C4-2B (cell line): ENCODE results near the gene AZIN2.

ENCODE experiments used
- ZFX ChIP-seq: fragments of 450-650 bp; IDR thresholded peaks from 2 replicates; pipeline ENCODE4 v1.6.1; 2017
- TF ChIP-seq, protein P1 (sequence below): fragments of 450-650 bp; conservative IDR thresholded peaks from 2 replicates; pipeline ENCODE4 v1.5.1; 2017; ENCODE audit warnings: mild to moderate bottlenecking

DNA sequence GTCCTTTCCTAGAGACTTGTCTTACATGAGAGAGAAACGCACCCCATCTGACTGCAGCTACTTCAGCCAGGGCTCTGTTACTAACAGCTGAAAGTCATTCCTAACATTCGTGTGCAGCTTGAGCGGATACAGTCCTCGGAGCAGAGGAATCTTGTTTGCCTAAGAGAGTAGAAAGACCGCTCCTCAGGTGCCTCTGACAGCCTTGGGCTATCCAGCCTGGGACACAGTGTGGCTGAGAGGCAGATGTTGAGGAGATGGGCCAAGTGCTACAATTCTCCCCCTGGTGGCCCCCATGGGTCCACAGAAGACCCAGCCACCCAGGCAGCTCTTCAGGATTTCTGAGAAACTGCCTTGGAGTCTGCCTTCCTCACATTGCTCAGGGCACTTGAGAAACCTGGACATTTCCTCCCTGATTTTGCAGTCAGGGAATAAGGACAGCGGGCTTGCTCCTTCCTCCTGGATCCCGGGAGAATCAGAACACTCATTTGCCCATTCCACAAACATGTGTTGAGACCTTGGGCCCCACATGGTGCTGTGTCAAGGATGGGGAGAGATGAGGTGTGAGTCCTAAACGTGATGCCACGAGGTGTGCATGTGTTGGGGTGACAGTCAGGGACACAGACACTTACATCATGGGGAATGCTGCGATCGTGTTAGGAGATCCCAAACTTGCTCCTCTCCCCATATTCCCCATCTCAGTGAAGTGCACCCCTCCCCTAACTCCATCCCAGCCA lies 87.8 kb downstream of the AZIN2 start:
- TF ChIP-seq, protein P1, sequence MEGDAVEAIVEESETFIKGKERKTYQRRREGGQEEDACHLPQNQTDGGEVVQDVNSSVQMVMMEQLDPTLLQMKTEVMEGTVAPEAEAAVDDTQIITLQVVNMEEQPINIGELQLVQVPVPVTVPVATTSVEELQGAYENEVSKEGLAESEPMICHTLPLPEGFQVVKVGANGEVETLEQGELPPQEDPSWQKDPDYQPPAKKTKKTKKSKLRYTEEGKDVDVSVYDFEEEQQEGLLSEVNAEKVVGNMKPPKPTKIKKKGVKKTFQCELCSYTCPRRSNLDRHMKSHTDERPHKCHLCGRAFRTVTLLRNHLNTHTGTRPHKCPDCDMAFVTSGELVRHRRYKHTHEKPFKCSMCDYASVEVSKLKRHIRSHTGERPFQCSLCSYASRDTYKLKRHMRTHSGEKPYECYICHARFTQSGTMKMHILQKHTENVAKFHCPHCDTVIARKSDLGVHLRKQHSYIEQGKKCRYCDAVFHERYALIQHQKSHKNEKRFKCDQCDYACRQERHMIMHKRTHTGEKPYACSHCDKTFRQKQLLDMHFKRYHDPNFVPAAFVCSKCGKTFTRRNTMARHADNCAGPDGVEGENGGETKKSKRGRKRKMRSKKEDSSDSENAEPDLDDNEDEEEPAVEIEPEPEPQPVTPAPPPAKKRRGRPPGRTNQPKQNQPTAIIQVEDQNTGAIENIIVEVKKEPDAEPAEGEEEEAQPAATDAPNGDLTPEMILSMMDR, result no peak
- TF ChIP-seq ZFX, result no peak
